Measurements from ENCODE around the gene U2SURP.
"Not testable (repeated sequence)": the region's sequence is repeated elsewhere in the genome, so short reads cannot be mapped to it uniquely, and the experiment has no call there.

U2SURP gene

GRCh38 chr3:143000528-143000927, 842 bp upstream of the U2SURP start:
- DNase-seq, result peak; percentile 68
- in situ Hi-C loops (cut with HindIII; ENCODE audit: low pct_ligation_motif_present, low pct_unique_long_range_greater_than_20kb, low sequenced_read_pairs), result no loop called here

- in situ Hi-C loops (cut with HindIII; ENCODE audit: low pct_ligation_motif_present, low pct_unique_long_range_greater_than_20kb, low sequenced_read_pairs), result no loop called here
- DNase-seq, result no peak
Observed at GRCh38 chr3:143001034-143001368, 369 bp upstream of the U2SURP start.

GRCh38 chr3:143002083-143002712, 828 bp downstream of the U2SURP start:
- peak; percentile 58 for DNase-seq
- in situ Hi-C loops (cut with HindIII; ENCODE audit: low pct_ligation_motif_present, low pct_unique_long_range_greater_than_20kb, low sequenced_read_pairs), result no loop called here

GRCh38 chr3:143002727-143003126, 1.4 kb downstream of the U2SURP start:
- DNase-seq, result no peak
- in situ Hi-C loops (cut with HindIII; ENCODE audit: low pct_ligation_motif_present, low pct_unique_long_range_greater_than_20kb, low sequenced_read_pairs), result no loop called here

- in situ Hi-C loops (cut with HindIII; ENCODE audit: low pct_ligation_motif_present, low pct_unique_long_range_greater_than_20kb, low sequenced_read_pairs), result no loop called here
- no peak for DNase-seq
Observed at GRCh38 chr3:143004823-143005222, 3.5 kb downstream of the U2SURP start.

- in situ Hi-C loops (cut with HindIII; ENCODE audit: low pct_ligation_motif_present, low pct_unique_long_range_greater_than_20kb, low sequenced_read_pairs), result no loop called here
- no peak for DNase-seq
Observed at GRCh38 chr3:143010024-143010423, 8.7 kb downstream of the U2SURP start.

GRCh38 chr3:143011705-143012104, 10.3 kb downstream of the U2SURP start:
- in situ Hi-C loops (cut with HindIII; ENCODE audit: low pct_ligation_motif_present, low pct_unique_long_range_greater_than_20kb, low sequenced_read_pairs), result no loop called here
- no peak for DNase-seq

GRCh38 chr3:143014921-143015320, 13.6 kb downstream of the U2SURP start:
- in situ Hi-C loops (cut with HindIII; ENCODE audit: low pct_ligation_motif_present, low pct_unique_long_range_greater_than_20kb, low sequenced_read_pairs), result no loop called here
- DNase-seq, result no peak

GRCh38 chr3:143016321-143016972, 15.1 kb downstream of the U2SURP start:
- peak; percentile 27 for DNase-seq
- in situ Hi-C loops (cut with HindIII; ENCODE audit: low pct_ligation_motif_present, low pct_unique_long_range_greater_than_20kb, low sequenced_read_pairs), result no loop called here

GRCh38 chr3:143024351-143024960, 23.1 kb downstream of the U2SURP start:
- DNase-seq, result no peak
- in situ Hi-C loops (cut with HindIII; ENCODE audit: low pct_ligation_motif_present, low pct_unique_long_range_greater_than_20kb, low sequenced_read_pairs), result no loop called here

- in situ Hi-C loops (cut with HindIII; ENCODE audit: low pct_ligation_motif_present, low pct_unique_long_range_greater_than_20kb, low sequenced_read_pairs), result no loop called here
- no peak for DNase-seq
Observed at GRCh38 chr3:143031327-143031726, 30.0 kb downstream of the U2SURP start.

- in situ Hi-C loops (cut with HindIII; ENCODE audit: low pct_ligation_motif_present, low pct_unique_long_range_greater_than_20kb, low sequenced_read_pairs); DNase-seq: not testable (repeated sequence)
Observed at GRCh38 chr3:143031796-143032387, 30.5 kb downstream of the U2SURP start.

- in situ Hi-C loops (cut with HindIII; ENCODE audit: low pct_ligation_motif_present, low pct_unique_long_range_greater_than_20kb, low sequenced_read_pairs), result no loop called here
- no peak for DNase-seq
Observed at GRCh38 chr3:143035466-143036211, 34.3 kb downstream of the U2SURP start.

- in situ Hi-C loops (cut with HindIII; ENCODE audit: low pct_ligation_motif_present, low pct_unique_long_range_greater_than_20kb, low sequenced_read_pairs), result no loop called here
- no peak for DNase-seq
Observed at GRCh38 chr3:143036557-143036956, 35.2 kb downstream of the U2SURP start.

- in situ Hi-C loops (cut with HindIII; ENCODE audit: low pct_ligation_motif_present, low pct_unique_long_range_greater_than_20kb, low sequenced_read_pairs), result no loop called here
- no peak for DNase-seq
Observed at GRCh38 chr3:143037867-143038266, 36.5 kb downstream of the U2SURP start.

- peak; percentile 41 for DNase-seq
- in situ Hi-C loops (cut with HindIII; ENCODE audit: low pct_ligation_motif_present, low pct_unique_long_range_greater_than_20kb, low sequenced_read_pairs), result no loop called here
Observed at GRCh38 chr3:143040261-143040879, 39.0 kb downstream of the U2SURP start.

GRCh38 chr3:143041903-143042302, 40.5 kb downstream of the U2SURP start:
- in situ Hi-C loops (cut with HindIII; ENCODE audit: low pct_ligation_motif_present, low pct_unique_long_range_greater_than_20kb, low sequenced_read_pairs), result no loop called here
- DNase-seq, result no peak

GRCh38 chr3:143045639-143046038, 44.3 kb downstream of the U2SURP start:
- in situ Hi-C loops (cut with HindIII; ENCODE audit: low pct_ligation_motif_present, low pct_unique_long_range_greater_than_20kb, low sequenced_read_pairs), result no loop called here
- no peak for DNase-seq

- in situ Hi-C loops (cut with HindIII; ENCODE audit: low pct_ligation_motif_present, low pct_unique_long_range_greater_than_20kb, low sequenced_read_pairs); DNase-seq: not testable (repeated sequence)
Observed at GRCh38 chr3:143046075-143046474, 44.7 kb downstream of the U2SURP start.
